ENCODE measurements around the gene COL4A4. TPM values are rescaled to one million over a fixed set of nuclear protein-coding genes. Genes with fewer than 3 reads are reported as not detected.

Gene COL4A4
- total and polyA plus RNA-seq, 10 donors, result 2.0 to 8.4 (median 5.4) TPM

- DNase-seq, result no peak
- TF ChIP-seq POLR2AphosphoS5 (IDR thresholded peaks at IDR 0.05), result no peak
- TF ChIP-seq CTCF (IDR thresholded peaks at IDR 0.05 in 8 of 11, conservative IDR thresholded peaks at IDR 0.05 in 3 of 11), result no peak
- intact Hi-C loops (cut with DNase I; ENCODE audit: low total_unique reads), result no loop called here
- H3K4me3 ChIP-seq, result no peak overlapping the region
- H3K36me3 ChIP-seq, result peaks cover 0 to 5% (median 0%) of the 10 kb centered on the region in 6 donors
- H3K4me1 ChIP-seq, result no peaks in the 10 kb centered on the region
- H3K27me3 ChIP-seq (replicated peaks in 1 of 7), result no peaks in the 10 kb centered on the region
- 81 to 91% (median 85%) methylated on average over 5 of the region's 5 CpGs for WGBS, 5 donors
- H3K9me3 ChIP-seq, result no peaks in the 10 kb centered on the region
- no peak overlapping the region for H3K27ac ChIP-seq
These were observed 48.2 kb downstream of the COL4A4 start for GRCh38 chr2:227115761-227116160.

- H3K4me1 ChIP-seq, result no peaks in the 10 kb centered on the region
- no peaks in the 10 kb centered on the region for H3K27me3 ChIP-seq (replicated peaks in 1 of 7)
- H3K4me3 ChIP-seq, result no peak overlapping the region
- 79 to 85% (median 80%) methylated on average over 9 of the region's 9 CpGs for WGBS, 5 donors
- TF ChIP-seq POLR2A (IDR thresholded peaks at IDR 0.05) (no peak), CTCF (IDR thresholded peaks at IDR 0.05 in 8 of 11, conservative IDR thresholded peaks at IDR 0.05 in 3 of 11) (peak in 10 of 11 experiments; percentile 20 to 60 (median 38))
- no peaks in the 10 kb centered on the region for H3K9me3 ChIP-seq
- H3K27ac ChIP-seq, result no peak overlapping the region
- no peak for DNase-seq
- intact Hi-C loops (cut with DNase I; ENCODE audit: low total_unique reads), result loop anchor here (10.0 kb wide), 1 partner anchor 1432 kb away; no protein-coding TSS in a partner anchor
- H3K36me3 ChIP-seq, result no peaks in the 10 kb centered on the region
These were observed 56.9 kb downstream of the COL4A4 start for GRCh38 chr2:227106845-227107759.

- Histone ChIP-seq H3K27ac (no peak overlapping the region), H3K4me3 (no peak overlapping the region), H3K36me3 (peaks cover 0 to 2% (median 0%) of the 10 kb centered on the region in 6 donors), H3K9me3 (no peaks in the 10 kb centered on the region), H3K27me3 (replicated peaks in 1 of 7) (no peaks in the 10 kb centered on the region), H3K4me1 (no peaks in the 10 kb centered on the region)
- WGBS, 5 donors, result 90 to 96% (median 91%) methylated on average over 5 of the region's 5 CpGs
- DNase-seq, result no peak
- intact Hi-C loops (cut with DNase I; ENCODE audit: low total_unique reads), result loop anchor here (10.0 kb wide), 1 partner anchor 1429 kb away; no protein-coding TSS in a partner anchor
- TF ChIP-seq CTCF (IDR thresholded peaks at IDR 0.05 in 8 of 11, conservative IDR thresholded peaks at IDR 0.05 in 3 of 11), result no peak
- TF ChIP-seq POLR2AphosphoS5 (IDR thresholded peaks at IDR 0.05), result no peak
- TF ChIP-seq POLR2A (IDR thresholded peaks at IDR 0.05), result no peak
These were observed 60.4 kb downstream of the COL4A4 start for GRCh38 chr2:227103583-227103982.

GRCh38 chr2:227099340-227099739 lies 64.7 kb downstream of the COL4A4 start:
- WGBS, 5 donors, result 74 to 84% (median 83%) methylated on average over 4 of the region's 4 CpGs

More at GRCh38 chr2:227099340-227099739, 64.7 kb downstream of the COL4A4 start:
- peaks cover 0 to under 1% (median 0%) of the 10 kb centered on the region in 8 donors for H3K9me3 ChIP-seq
- no peaks in the 10 kb centered on the region for H3K4me1 ChIP-seq
- no peak for DNase-seq
- no peaks in the 10 kb centered on the region for H3K27me3 ChIP-seq (replicated peaks in 1 of 7)
- no peak overlapping the region for H3K4me3 ChIP-seq
- TF ChIP-seq CTCF (IDR thresholded peaks at IDR 0.05 in 8 of 11, conservative IDR thresholded peaks at IDR 0.05 in 3 of 11) (no peak), POLR2A (IDR thresholded peaks at IDR 0.05) (no peak), POLR2AphosphoS5 (IDR thresholded peaks at IDR 0.05) (no peak)
- H3K27ac ChIP-seq, result no peak overlapping the region
- intact Hi-C loops (cut with DNase I; ENCODE audit: low total_unique reads), result no loop called here
- H3K36me3 ChIP-seq, result peaks cover 0 to 7% (median 0%) of the 10 kb centered on the region in 6 donors

Measured in spleen (tissue), 11 donors.